ENCODE measurements around the gene DZIP3.
"Not testable (repeated sequence)": the region's sequence is repeated elsewhere in the genome, so short reads cannot be mapped to it uniquely, and the experiment has no call there.

The DZIP3 gene

GRCh38 chr3:108599677-108600409, 10.3 kb downstream of the DZIP3 start:
- DNase-seq = no peak

GRCh38 chr3:108602249-108602934, 12.9 kb downstream of the DZIP3 start:
- peak; percentile 28 for DNase-seq

- no peak for DNase-seq
These were observed 13.4 kb downstream of the DZIP3 start for GRCh38 chr3:108602935-108603294.

- no peak for DNase-seq
These were observed 14.2 kb downstream of the DZIP3 start for GRCh38 chr3:108603691-108604090.

- DNase-seq = no peak
These were observed 15.5 kb downstream of the DZIP3 start for GRCh38 chr3:108605028-108605427.

- DNase-seq = no peak
These were observed 16.0 kb downstream of the DZIP3 start for GRCh38 chr3:108605491-108605890.

GRCh38 chr3:108608750-108609149, 19.2 kb downstream of the DZIP3 start:
- no peak for DNase-seq

- no peak for DNase-seq
These were observed 21.1 kb downstream of the DZIP3 start for GRCh38 chr3:108610651-108611050.

GRCh38 chr3:108616090-108616489, 26.6 kb downstream of the DZIP3 start:
- not testable (repeated sequence) for DNase-seq

GRCh38 chr3:108620250-108620649, 30.7 kb downstream of the DZIP3 start:
- no peak for DNase-seq

- DNase-seq = no peak
These were observed 34.0 kb downstream of the DZIP3 start for GRCh38 chr3:108623504-108623903.

GRCh38 chr3:108629974-108630373, 40.5 kb downstream of the DZIP3 start:
- no peak for DNase-seq

GRCh38 chr3:108642526-108642925, 53.0 kb downstream of the DZIP3 start:
- no peak for DNase-seq

GRCh38 chr3:108645364-108645763, 55.8 kb downstream of the DZIP3 start:
- no peak for DNase-seq

- DNase-seq = not testable (repeated sequence)
These were observed 66.1 kb downstream of the DZIP3 start for GRCh38 chr3:108655664-108656063.

GRCh38 chr3:108661699-108662098, 72.2 kb downstream of the DZIP3 start:
- no peak for DNase-seq

- peak; percentile 62 for DNase-seq
These were observed 72.7 kb downstream of the DZIP3 start for GRCh38 chr3:108662142-108662738.

GRCh38 chr3:108664266-108664665, 74.7 kb downstream of the DZIP3 start:
- no peak for DNase-seq

GRCh38 chr3:108667312-108667711, 77.8 kb downstream of the DZIP3 start:
- DNase-seq = no peak

GRCh38 chr3:108669208-108669607, 79.7 kb downstream of the DZIP3 start:
- DNase-seq = no peak

GRCh38 chr3:108672701-108673100, 83.2 kb downstream of the DZIP3 start:
- DNase-seq = no peak

- DNase-seq = no peak
These were observed 84.6 kb downstream of the DZIP3 start for GRCh38 chr3:108673988-108674661.

- no peak for DNase-seq
These were observed 88.3 kb downstream of the DZIP3 start for GRCh38 chr3:108677811-108678210.

- not testable (repeated sequence) for DNase-seq
These were observed 102.8 kb downstream of the DZIP3 start for GRCh38 chr3:108692286-108692685.

Measured in stimulated activated CD4-positive, alpha-beta T cell treated with anti-CD3 and anti-CD28 coated beads, Interleukin-4, amount 100 ng/mL, for 24 hours (primary cell).